ENCODE measurements around the gene WDR41.
"Not testable (repeated sequence)": the region's sequence is repeated elsewhere in the genome, so short reads cannot be mapped to it uniquely, and the experiment has no call there.

WDR41 gene, protein sequence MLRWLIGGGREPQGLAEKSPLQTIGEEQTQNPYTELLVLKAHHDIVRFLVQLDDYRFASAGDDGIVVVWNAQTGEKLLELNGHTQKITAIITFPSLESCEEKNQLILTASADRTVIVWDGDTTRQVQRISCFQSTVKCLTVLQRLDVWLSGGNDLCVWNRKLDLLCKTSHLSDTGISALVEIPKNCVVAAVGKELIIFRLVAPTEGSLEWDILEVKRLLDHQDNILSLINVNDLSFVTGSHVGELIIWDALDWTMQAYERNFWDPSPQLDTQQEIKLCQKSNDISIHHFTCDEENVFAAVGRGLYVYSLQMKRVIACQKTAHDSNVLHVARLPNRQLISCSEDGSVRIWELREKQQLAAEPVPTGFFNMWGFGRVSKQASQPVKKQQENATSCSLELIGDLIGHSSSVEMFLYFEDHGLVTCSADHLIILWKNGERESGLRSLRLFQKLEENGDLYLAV

GRCh38 chr5:77491783-77492652 is at the start of gene WDR41:
Gene WDR41, minus strand, starts transcription at chr5:77492316. Its CDS starts 96 bp downstream, at chr5:77492220.
- DNase-seq = peak; percentile 87
- Mint-ChIP-seq H3K9me3 (no peaks in the 10 kb centered on the region), H3K36me3 (peaks cover 12% of the 10 kb centered on the region), H3K4me1 (peaks cover 30% of the 10 kb centered on the region), H3K4me3 (peak within 1 kb of the TSS; percentile 78), H3K27ac (peak within 1 kb of the TSS; percentile 90), H3K27me3 (peaks cover 17% of the 10 kb centered on the region)
- CTCF ChIA-PET = interaction anchor here (0.8 to 3.8 kb wide), 15 partner anchors 8 to 415 kb away, joined by 3 to 30 read pairs (median 4); no protein-coding TSS in a partner anchor

- Mint-ChIP-seq H3K4me3 (no peak overlapping the region), H3K27ac (no peak overlapping the region), H3K36me3 (no peaks in the 10 kb centered on the region), H3K27me3 (peaks cover 12% of the 10 kb centered on the region), H3K9me3 (no peaks in the 10 kb centered on the region), H3K4me1 (no peaks in the 10 kb centered on the region)
- DNase-seq = no peak
- CTCF ChIA-PET = no interaction called here
Measured at GRCh38 chr5:77531297-77531696, 39.2 kb upstream of the WDR41 start.

DNA sequence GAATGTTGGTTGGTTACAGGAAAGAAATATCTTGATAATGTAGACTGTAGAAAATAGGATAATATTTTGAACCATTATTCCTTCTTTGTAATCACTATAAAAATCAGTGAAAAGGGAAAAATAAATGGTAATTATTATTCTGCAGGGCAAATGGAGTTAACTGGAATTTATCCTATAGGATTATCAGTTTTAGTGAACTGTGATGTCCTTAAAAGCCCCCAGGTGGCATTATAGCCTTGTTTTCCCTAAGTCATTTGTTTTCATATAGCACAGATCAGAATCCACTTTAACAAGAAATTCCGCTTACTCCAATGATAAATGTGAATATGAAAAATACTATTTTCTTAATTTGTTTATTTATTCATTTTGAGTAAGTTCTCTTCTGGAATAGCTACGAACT is 26.2 kb upstream of the WDR41 start:
- no peak for DNase-seq
- no peak overlapping the region for H3K4me3 Mint-ChIP-seq
- H3K27me3 Mint-ChIP-seq = peaks cover 17% of the 10 kb centered on the region
- H3K27ac Mint-ChIP-seq = no peak overlapping the region
- H3K4me1 Mint-ChIP-seq = no peaks in the 10 kb centered on the region
- no peaks in the 10 kb centered on the region for H3K9me3 Mint-ChIP-seq
- CTCF ChIA-PET = no interaction called here
- H3K36me3 Mint-ChIP-seq = no peaks in the 10 kb centered on the region

DNA sequence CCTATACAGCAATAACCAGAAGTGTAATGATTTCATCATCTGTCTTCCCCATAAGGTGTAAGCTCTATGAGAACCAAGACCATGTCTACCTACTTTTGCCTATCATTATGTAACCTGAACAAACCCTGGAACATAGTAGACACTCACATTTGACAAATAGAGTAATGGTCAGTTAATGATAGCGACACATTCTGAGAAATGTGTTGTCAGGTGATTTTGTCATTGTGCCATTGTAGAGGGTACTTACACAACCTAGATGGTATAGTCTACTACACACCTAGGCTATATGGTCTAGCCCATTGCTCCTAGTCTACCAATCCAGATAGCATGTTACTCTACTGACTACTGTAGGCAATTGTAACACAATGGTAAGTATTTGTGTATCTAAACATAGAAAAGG is 22.3 kb upstream of the WDR41 start:
- no peaks in the 10 kb centered on the region for H3K4me1 Mint-ChIP-seq

GRCh38 chr5:77513321-77513720 is 21.2 kb upstream of the WDR41 start:
- Mint-ChIP-seq H3K4me1 (no peaks in the 10 kb centered on the region), H3K27me3 (peaks cover 12% of the 10 kb centered on the region), H3K4me3 (no peak overlapping the region), H3K36me3 (no peaks in the 10 kb centered on the region), H3K9me3 (peaks cover 3% of the 10 kb centered on the region), H3K27ac (no peak overlapping the region)
- CTCF ChIA-PET = no interaction called here
- DNase-seq = no peak

More for the DNA sequence above, 22.3 kb upstream of the WDR41 start:
- Mint-ChIP-seq H3K27ac (no peak overlapping the region), H3K36me3 (no peaks in the 10 kb centered on the region), H3K9me3 (peaks cover 3% of the 10 kb centered on the region), H3K27me3 (peaks cover 12% of the 10 kb centered on the region), H3K4me3 (no peak overlapping the region)
- CTCF ChIA-PET = no interaction called here
- DNase-seq = no peak

DNA sequence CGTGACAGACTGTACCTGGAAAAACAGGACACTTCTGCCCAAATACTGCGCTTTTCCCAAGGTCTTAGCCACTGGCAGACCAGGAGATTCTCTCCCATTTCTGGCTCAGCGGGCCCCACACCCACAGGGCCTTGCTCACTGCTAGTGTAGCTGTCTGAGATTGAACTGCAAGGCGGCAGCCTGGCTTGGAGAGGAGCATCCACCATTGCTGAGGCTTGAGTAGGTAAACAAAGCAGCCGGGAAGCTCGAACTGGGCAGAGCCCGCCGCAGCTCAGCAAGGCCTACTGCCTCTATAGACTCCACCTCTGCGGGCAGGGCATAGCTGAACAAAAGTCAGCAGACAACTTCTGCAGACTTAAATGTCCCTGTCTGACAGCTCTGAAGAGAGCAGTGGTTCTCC is 9.0 kb upstream of the WDR41 start:
- CTCF ChIA-PET, DNase-seq, H3K36me3 Mint-ChIP-seq, H3K4me1 Mint-ChIP-seq, H3K4me3 Mint-ChIP-seq, H3K27ac Mint-ChIP-seq: not testable (repeated sequence)
- peaks cover 42% of the 10 kb centered on the region for H3K27me3 Mint-ChIP-seq
- H3K9me3 Mint-ChIP-seq = peaks cover 12% of the 10 kb centered on the region

DNA sequence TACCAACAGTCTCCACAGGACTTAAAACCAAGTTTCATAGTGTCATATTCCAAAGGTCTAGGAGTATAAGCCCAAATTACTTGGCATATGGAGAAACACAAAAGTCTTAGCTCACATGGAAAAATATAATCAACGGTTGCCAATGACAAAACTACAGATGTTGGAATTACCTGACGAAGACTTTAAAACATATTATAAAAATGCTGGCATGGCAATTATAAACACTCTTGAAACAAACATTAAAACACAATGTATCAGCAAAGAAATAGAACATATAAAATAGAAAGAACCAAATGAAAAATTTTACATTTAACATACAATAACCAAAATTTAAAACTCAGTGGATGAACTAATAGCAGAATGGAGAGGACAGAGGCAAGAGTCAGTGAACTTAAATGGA is 7.9 kb upstream of the WDR41 start:
- Mint-ChIP-seq H3K27me3 (peaks cover 40% of the 10 kb centered on the region), H3K9me3 (peaks cover 12% of the 10 kb centered on the region), H3K36me3 (peaks cover 2% of the 10 kb centered on the region), H3K4me1 (peaks cover 9% of the 10 kb centered on the region), H3K4me3 (no peak overlapping the region), H3K27ac (no peak overlapping the region)
- CTCF ChIA-PET = no interaction called here
- DNase-seq = no peak

- CTCF ChIA-PET = no interaction called here
- DNase-seq = no peak
- peaks cover 38% of the 10 kb centered on the region for H3K27me3 Mint-ChIP-seq
- no peak overlapping the region for H3K27ac Mint-ChIP-seq
- peaks cover 14% of the 10 kb centered on the region for H3K4me1 Mint-ChIP-seq
- no peak overlapping the region for H3K4me3 Mint-ChIP-seq
- H3K36me3 Mint-ChIP-seq = peaks cover 2% of the 10 kb centered on the region
- peaks cover 12% of the 10 kb centered on the region for H3K9me3 Mint-ChIP-seq
Measured at GRCh38 chr5:77499441-77499840, 7.3 kb upstream of the WDR41 start.

- Mint-ChIP-seq H3K4me3 (no peak overlapping the region), H3K27ac (no peak overlapping the region), H3K4me1 (peaks cover 14% of the 10 kb centered on the region), H3K27me3 (peaks cover 37% of the 10 kb centered on the region), H3K36me3 (peaks cover 2% of the 10 kb centered on the region), H3K9me3 (peaks cover 12% of the 10 kb centered on the region)
- no peak for DNase-seq
- CTCF ChIA-PET = no interaction called here
Measured at GRCh38 chr5:77498952-77499351, 6.8 kb upstream of the WDR41 start.

DNA sequence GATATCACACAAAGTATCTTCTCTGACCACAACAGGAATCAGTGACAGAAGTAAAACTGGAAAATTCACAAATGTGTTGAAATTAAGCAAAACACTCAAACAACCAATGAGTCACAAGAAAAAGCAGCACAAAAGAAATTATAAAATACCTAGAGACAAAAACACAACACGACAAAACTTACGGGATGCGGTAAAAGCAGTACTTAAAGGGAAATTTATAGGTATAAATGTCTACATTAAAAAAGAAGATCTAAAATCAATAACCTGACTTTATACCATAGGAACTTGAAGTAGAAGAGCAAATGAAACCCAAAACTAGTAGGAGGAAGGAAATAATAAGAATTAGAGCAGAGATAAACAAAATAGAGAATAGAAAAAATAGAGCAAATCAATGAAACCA is 2.8 kb upstream of the WDR41 start:
- peaks cover 30% of the 10 kb centered on the region for H3K4me1 Mint-ChIP-seq
- H3K9me3 Mint-ChIP-seq = no peaks in the 10 kb centered on the region
- H3K27me3 Mint-ChIP-seq = peaks cover 31% of the 10 kb centered on the region
- DNase-seq = no peak
- CTCF ChIA-PET = no interaction called here
- H3K27ac Mint-ChIP-seq = no peak overlapping the region
- H3K4me3 Mint-ChIP-seq = no peak overlapping the region
- H3K36me3 Mint-ChIP-seq = peaks cover 6% of the 10 kb centered on the region

GRCh38 chr5:77492653-77493000 is 511 bp upstream of the WDR41 start:
- Mint-ChIP-seq H3K4me3 (peak overlapping the region; percentile 78), H3K27me3 (peaks cover 22% of the 10 kb centered on the region), H3K27ac (peak overlapping the region; percentile 63), H3K4me1 (peaks cover 30% of the 10 kb centered on the region), H3K9me3 (no peaks in the 10 kb centered on the region), H3K36me3 (peaks cover 10% of the 10 kb centered on the region)
- no peak for DNase-seq
- CTCF ChIA-PET = interaction anchor here (0.8 to 3.8 kb wide), 11 partner anchors 9 to 415 kb away, joined by 3 to 30 read pairs (median 4); no protein-coding TSS in a partner anchor

GRCh38 chr5:77490741-77491344 is 1.3 kb downstream of the WDR41 start:
- peak overlapping the region; percentile 90 for H3K27ac Mint-ChIP-seq
- peak overlapping the region; percentile 78 for H3K4me3 Mint-ChIP-seq
- CTCF ChIA-PET = interaction anchor here (1.2 to 3.8 kb wide), 2 partner anchors 344 to 347 kb away, joined by 3 to 30 read pairs; no protein-coding TSS in a partner anchor
- peaks cover 17% of the 10 kb centered on the region for H3K27me3 Mint-ChIP-seq
- peaks cover 15% of the 10 kb centered on the region for H3K36me3 Mint-ChIP-seq
- not testable (repeated sequence) for H3K9me3 Mint-ChIP-seq, DNase-seq
- H3K4me1 Mint-ChIP-seq = peaks cover 30% of the 10 kb centered on the region

GRCh38 chr5:77486344-77486962 is 5.7 kb downstream of the WDR41 start:
- H3K4me1 Mint-ChIP-seq = peaks cover 13% of the 10 kb centered on the region
- peaks cover 26% of the 10 kb centered on the region for H3K36me3 Mint-ChIP-seq
- CTCF ChIA-PET = interaction anchor here (0.6 kb wide), 1 partner anchor 152 kb away, joined by 4 read pairs; no protein-coding TSS in a partner anchor
- no peak for DNase-seq
- no peaks in the 10 kb centered on the region for H3K9me3 Mint-ChIP-seq
- H3K4me3 Mint-ChIP-seq = no peak overlapping the region
- H3K27me3 Mint-ChIP-seq = peaks cover 4% of the 10 kb centered on the region
- no peak overlapping the region for H3K27ac Mint-ChIP-seq

GRCh38 chr5:77483682-77484081 is 8.4 kb downstream of the WDR41 start:
- H3K36me3 Mint-ChIP-seq = peaks cover 24% of the 10 kb centered on the region
- peaks cover 2% of the 10 kb centered on the region for H3K4me1 Mint-ChIP-seq
- no peak overlapping the region for H3K4me3 Mint-ChIP-seq
- H3K27me3 Mint-ChIP-seq = no peaks in the 10 kb centered on the region
- H3K9me3 Mint-ChIP-seq = peaks cover 3% of the 10 kb centered on the region
- no peak overlapping the region for H3K27ac Mint-ChIP-seq
- no peak for DNase-seq
- CTCF ChIA-PET = interaction anchor here (1.2 kb wide), 2 partner anchors 9 to 338 kb away, joined by 3 to 7 read pairs; partner anchors contain the start of gene WDR41

Measured in activated naive CD4-positive, alpha-beta T cell treated with anti-CD3 and anti-CD28 coated beads, Interleukin-2, amount 10 ng/mL, durations not matched to agents 7 days and 5 days (primary cell).